Bronchial epithelial cell (primary cell): ENCODE results near the gene AMOTL1. TPM values are rescaled to one million over a fixed set of nuclear protein-coding genes. Genes with fewer than 3 reads are reported as not detected.

Source experiments
- DNase-seq: peaks from one replicate; pipeline ENCODE4 v3.0.0-alpha.2; 2010; ENCODE audit warnings: low read depth
- FAIRE-seq: peaks from 2 replicates; lab custom pipeline; 2011; peaks lifted over from hg19 to GRCh38; lab: Jason Lieb, UNC
- H3K27me3 ChIP-seq: 2 replicates; pipeline ENCODE4 v1.5.1; 2011; ENCODE audit warnings: low read length; ENCODE audit not compliant: control insufficient read depth, insufficient read depth
- H3K36me3 ChIP-seq: 2 replicates; pipeline ENCODE4 v1.5.1; 2011; ENCODE audit warnings: low read length; ENCODE audit not compliant: control insufficient read depth, insufficient read depth
- H3K4me3 ChIP-seq: 2 replicates; pipeline ENCODE4 v1.5.1; 2011; ENCODE audit warnings: mild to moderate bottlenecking, low read depth, low read length, control low read depth
- total RNA-seq: library from RNA; depleted of rRNA; stranded (reverse); fragments of >200 nt; gene quantifications from 2 replicates; pipeline ENCODE4 v1.2.1, GENCODE V29; 2014
- TF ChIP-seq, protein P1 (sequence below): IDR thresholded peaks from 2 replicates; pipeline ENCODE4 v1.5.1; 2011; ENCODE audit warnings: mild to moderate bottlenecking, moderate library complexity, low read length, control low read depth, inconsistent platforms; ENCODE audit not compliant: insufficient read depth, severe bottlenecking

Gene AMOTL1
- total RNA-seq, 1 donor from 2014 or later = 64.8 TPM

DNA sequence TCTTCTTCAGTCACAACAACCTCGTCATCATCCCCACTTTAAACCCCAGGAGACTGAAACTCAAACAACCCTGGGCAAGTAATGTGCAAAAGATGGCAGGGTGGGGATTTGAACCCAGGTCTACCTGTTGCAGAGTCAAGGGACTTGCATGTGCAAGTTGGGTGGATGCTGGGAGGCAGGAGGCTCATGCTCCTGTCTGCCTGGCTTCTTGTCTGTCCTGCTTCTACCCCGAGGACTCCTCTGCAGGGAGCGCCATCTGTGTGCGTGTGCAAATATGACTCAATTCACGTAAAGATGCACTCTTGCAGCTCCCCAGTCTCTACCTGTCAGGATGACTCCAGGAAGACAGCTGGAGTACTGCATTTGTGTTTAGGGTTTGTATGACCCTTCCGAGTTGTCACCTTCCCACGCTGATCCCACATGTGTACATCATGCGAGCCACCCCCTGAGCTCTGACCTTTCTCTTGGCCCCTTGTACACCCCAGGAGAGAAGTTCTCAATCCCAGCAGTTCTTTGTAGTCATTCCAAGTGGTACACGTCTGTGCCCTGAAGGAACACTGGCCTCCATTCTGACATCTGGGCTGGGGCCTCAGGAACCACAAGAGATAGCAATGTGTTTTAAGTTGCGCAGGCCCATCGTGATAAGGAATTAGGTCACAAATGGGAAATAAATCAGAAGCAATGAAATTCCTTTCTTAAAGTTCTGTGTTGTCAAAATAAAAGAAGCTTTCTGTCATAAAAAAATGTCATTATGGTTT is 109.5 kb downstream of the AMOTL1 start:
- DNase-seq = no peak
- Histone ChIP-seq H3K36me3 (peaks cover 18% of the 10 kb centered on the region), H3K27me3 (no peaks in the 10 kb centered on the region), H3K4me3 (no peak overlapping the region)
- TF ChIP-seq, protein P1, sequence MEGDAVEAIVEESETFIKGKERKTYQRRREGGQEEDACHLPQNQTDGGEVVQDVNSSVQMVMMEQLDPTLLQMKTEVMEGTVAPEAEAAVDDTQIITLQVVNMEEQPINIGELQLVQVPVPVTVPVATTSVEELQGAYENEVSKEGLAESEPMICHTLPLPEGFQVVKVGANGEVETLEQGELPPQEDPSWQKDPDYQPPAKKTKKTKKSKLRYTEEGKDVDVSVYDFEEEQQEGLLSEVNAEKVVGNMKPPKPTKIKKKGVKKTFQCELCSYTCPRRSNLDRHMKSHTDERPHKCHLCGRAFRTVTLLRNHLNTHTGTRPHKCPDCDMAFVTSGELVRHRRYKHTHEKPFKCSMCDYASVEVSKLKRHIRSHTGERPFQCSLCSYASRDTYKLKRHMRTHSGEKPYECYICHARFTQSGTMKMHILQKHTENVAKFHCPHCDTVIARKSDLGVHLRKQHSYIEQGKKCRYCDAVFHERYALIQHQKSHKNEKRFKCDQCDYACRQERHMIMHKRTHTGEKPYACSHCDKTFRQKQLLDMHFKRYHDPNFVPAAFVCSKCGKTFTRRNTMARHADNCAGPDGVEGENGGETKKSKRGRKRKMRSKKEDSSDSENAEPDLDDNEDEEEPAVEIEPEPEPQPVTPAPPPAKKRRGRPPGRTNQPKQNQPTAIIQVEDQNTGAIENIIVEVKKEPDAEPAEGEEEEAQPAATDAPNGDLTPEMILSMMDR = no peak
- peak; percentile 75 for FAIRE-seq

DNA sequence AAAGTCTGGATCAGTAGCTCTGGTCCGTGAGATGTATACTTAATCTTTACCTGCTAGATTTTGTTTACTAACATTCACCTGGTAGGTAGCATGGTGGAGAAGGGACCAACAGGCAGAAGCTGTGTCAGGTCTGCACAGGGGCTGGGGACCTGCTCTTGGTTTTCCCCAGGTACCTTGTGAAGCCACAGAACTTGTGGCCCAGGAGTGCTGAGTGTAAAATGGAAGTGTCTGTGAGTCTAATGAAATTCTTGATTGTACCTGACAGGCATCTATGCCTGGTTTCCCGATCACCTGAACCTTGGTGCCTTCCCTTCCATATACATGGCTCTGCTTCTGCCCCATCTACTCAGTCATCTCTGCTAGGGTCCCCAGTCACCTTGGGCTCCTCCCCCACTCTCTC is 110.8 kb downstream of the AMOTL1 start:
- H3K4me3 ChIP-seq = no peak overlapping the region
- TF ChIP-seq, protein P1 = no peak
- FAIRE-seq (peak; percentile 58), DNase-seq (no peak)
- H3K36me3 ChIP-seq = peaks cover 15% of the 10 kb centered on the region
- no peaks in the 10 kb centered on the region for H3K27me3 ChIP-seq

DNA sequence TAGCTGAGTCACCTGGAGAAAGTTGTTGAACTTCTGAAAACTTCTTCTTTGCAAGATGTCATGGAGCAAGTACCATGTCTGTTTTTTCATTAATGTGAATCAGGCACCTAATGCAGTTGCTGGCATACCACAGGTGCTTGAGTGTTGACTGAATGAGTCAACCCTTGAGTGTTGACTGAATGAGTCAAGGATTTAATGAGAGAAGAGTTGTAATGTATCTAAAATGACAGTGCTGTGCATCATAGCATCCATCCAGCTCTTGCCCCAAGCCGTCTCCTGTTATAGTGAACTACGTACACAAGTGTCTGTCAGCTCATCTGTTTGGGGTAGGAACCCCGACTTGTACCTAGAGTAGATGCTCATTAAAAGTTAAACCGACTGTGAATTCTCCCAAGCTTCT is 112.1 kb downstream of the AMOTL1 start:
- Histone ChIP-seq H3K36me3 (peaks cover 12% of the 10 kb centered on the region), H3K4me3 (no peak overlapping the region), H3K27me3 (no peaks in the 10 kb centered on the region)
- FAIRE-seq = peak; percentile 93
- TF ChIP-seq, protein P1 = no peak
- DNase-seq = peak; percentile 99

DNA sequence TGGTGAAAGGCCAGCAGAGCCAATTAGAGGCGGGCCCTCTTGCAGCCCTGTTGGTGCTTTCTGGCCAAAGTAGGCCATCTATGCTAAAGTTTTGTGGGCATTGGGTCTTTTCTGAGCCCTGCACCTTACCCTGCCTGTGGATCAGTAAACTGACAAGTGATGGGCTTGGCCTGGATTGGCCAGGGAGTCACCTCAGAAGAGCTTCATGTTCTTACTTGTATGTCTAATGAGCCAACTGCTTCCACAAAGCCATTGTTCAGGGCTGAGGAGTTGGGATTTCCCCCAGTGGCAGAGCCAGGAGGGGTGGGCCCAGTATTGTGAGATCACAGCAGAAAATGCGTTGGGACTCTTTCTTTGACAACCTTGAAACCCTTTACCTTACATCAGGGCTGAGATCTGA is 114.8 kb downstream of the AMOTL1 start:
- H3K36me3 ChIP-seq = peaks cover 1% of the 10 kb centered on the region
- DNase-seq (peak; percentile 84), FAIRE-seq (peak; percentile 13)
- H3K4me3 ChIP-seq = no peak overlapping the region
- H3K27me3 ChIP-seq = no peaks in the 10 kb centered on the region
- TF ChIP-seq, protein P1 = no peak

DNA sequence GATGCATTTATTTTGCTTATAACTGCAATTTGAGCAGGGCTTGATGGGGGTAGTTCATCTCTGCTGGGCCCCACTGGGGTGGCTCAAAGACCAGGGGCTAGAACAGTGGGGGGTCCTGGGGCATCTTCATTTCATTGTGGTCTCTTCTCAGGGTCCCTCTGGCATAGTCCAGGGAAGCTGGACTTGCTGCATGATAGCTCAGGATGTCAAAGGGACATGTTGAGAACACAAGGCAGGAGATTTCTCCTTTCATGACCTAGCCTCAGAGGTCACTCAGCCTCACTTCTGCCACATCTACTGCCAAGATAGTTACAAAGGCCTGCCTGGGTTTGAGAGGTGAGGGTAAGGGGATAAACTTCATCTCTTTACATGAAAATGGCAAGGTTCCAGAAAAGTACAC is 115.7 kb downstream of the AMOTL1 start:
- Histone ChIP-seq H3K36me3 (peaks cover 1% of the 10 kb centered on the region), H3K4me3 (no peak overlapping the region)
- FAIRE-seq = no peak

More for the DNA sequence above, 115.7 kb downstream of the AMOTL1 start:
- DNase-seq = no peak
- TF ChIP-seq, protein P1 = no peak
- no peaks in the 10 kb centered on the region for H3K27me3 ChIP-seq
